DOHH2 (cell line): ENCODE measurements around the gene SNRNP25.

ENCODE experiments used
- CTCF ChIP-seq: fragments of 200-600 bp; sonication (generic); IDR thresholded peaks from one replicate; pipeline ENCODE4 v1.5.1; 2014; ENCODE audit warnings: antibody characterized with exemption, mild to moderate bottlenecking, low read depth, low read length; ENCODE audit not compliant: poor library complexity, severe bottlenecking
- EZH2phosphoT487 ChIP-seq: fragments of 200-600 bp; sonication (generic); IDR thresholded peaks from 2 replicates; pipeline ENCODE4 v1.6.1; 2017; ENCODE audit warnings: borderline replicate concordance, mild to moderate bottlenecking, antibody characterized with exemption, low read length, moderate library complexity, mixed read lengths

GRCh38 chr16:9903-10665 lies 43.5 kb upstream of the SNRNP25 start:
- TF ChIP-seq CTCF = no peak
- no peak for TF ChIP-seq EZH2phosphoT487
